Renal cortex interstitium (tissue), 11 donors: ENCODE results near the gene GRID2IP. TPM values are rescaled to one million over a fixed set of nuclear protein-coding genes. Genes with fewer than 3 reads are reported as not detected.

ENCODE experiments used
- DNase-seq, 11 donors: peaks; one replicate each; pipeline ENCODE4 v3.0.0-alpha.2; 2013; ENCODE audit warnings: low read depth in 9 of 11, low spot score in 4 of 11; ENCODE audit errors: extremely low read depth in 1 of 11
- polyA plus RNA-seq, 3 donors: library from polyadenylated mRNA; unstranded; fragments of 120-200 nt; gene quantifications; one replicate each; pipeline ENCODE4 v1.2.1, GENCODE V29; 2013; ENCODE audit not compliant: insufficient read length in 3 of 3

The GRID2IP gene
- polyA plus RNA-seq, 3 donors = 0.42 to 1.1 (median 0.72) TPM

- no peak for DNase-seq
These were observed 53.3 kb downstream of the GRID2IP start for GRCh38 chr7:6497994-6498393.

- no peak for DNase-seq
These were observed 53.7 kb downstream of the GRID2IP start for GRCh38 chr7:6497637-6497905.

- DNase-seq = no peak
These were observed 54.2 kb downstream of the GRID2IP start for GRCh38 chr7:6496842-6497636.

- DNase-seq = no peak
These were observed 55.5 kb downstream of the GRID2IP start for GRCh38 chr7:6495597-6496262.

GRCh38 chr7:6494365-6494764 lies 56.9 kb downstream of the GRID2IP start:
- DNase-seq = no peak

GRCh38 chr7:6491194-6491593 lies 60.1 kb downstream of the GRID2IP start:
- DNase-seq = no peak

- DNase-seq = no peak
These were observed 61.6 kb downstream of the GRID2IP start for GRCh38 chr7:6489612-6490011.

GRCh38 chr7:6487184-6487545 lies 64.1 kb downstream of the GRID2IP start:
- DNase-seq = no peak

GRCh38 chr7:6486438-6487183 lies 64.7 kb downstream of the GRID2IP start:
- no peak for DNase-seq

GRCh38 chr7:6482743-6483119 lies 68.5 kb downstream of the GRID2IP start:
- DNase-seq = no peak

- DNase-seq = no peak
These were observed 69.0 kb downstream of the GRID2IP start for GRCh38 chr7:6482307-6482706.

- no peak for DNase-seq
These were observed 69.8 kb downstream of the GRID2IP start for GRCh38 chr7:6481445-6481844.

GRCh38 chr7:6480323-6480660 lies 71.0 kb downstream of the GRID2IP start:
- DNase-seq = no peak

GRCh38 chr7:6479067-6479466 lies 72.2 kb downstream of the GRID2IP start:
- DNase-seq = no peak

GRCh38 chr7:6478186-6478585 lies 73.1 kb downstream of the GRID2IP start:
- no peak for DNase-seq

- DNase-seq = peak in 4 of 11 donors; percentile 13 to 39 (median 20)
These were observed 74.0 kb downstream of the GRID2IP start for GRCh38 chr7:6477318-6477660.

- peak in 1 of 11 donors; percentile 11 for DNase-seq
These were observed 74.5 kb downstream of the GRID2IP start for GRCh38 chr7:6476596-6477317.

- DNase-seq = no peak
These were observed 75.7 kb downstream of the GRID2IP start for GRCh38 chr7:6475433-6476186.

GRCh38 chr7:6465862-6466261 lies 85.4 kb downstream of the GRID2IP start:
- no peak for DNase-seq
